K562 (cell line): ENCODE measurements around the gene KCNK3. TPM values are rescaled to one million over a fixed set of nuclear protein-coding genes. Genes with fewer than 3 reads are reported as not detected.

Source experiments
- ATF3 ChIP-seq, 2 experiments: fragments of 450-650 bp in 1 of 2; sonication (generic) in 1 of 2; formaldehyde crosslinking in 1 of 2; IDR thresholded peaks in 1 of 2; conservative IDR thresholded peaks in 1 of 2; 2 replicates each; pipeline versions ENCODE4 v1.6.1 to v1.8.1; 2016 to 2023; ENCODE audit warnings: mild to moderate bottlenecking in 2 of 2, moderate library complexity in 2 of 2, inconsistent platforms in 1 of 2, missing genetic modification reagents in 1 of 2
- ATF7 ChIP-seq: fragments of 450-650 bp; IDR thresholded peaks from 2 replicates; pipeline ENCODE4 v1.7.1; 2014; ENCODE audit warnings: mild to moderate bottlenecking, moderate library complexity
- HDAC1 ChIP-seq, 2 experiments: fragments of 450-650 bp; IDR thresholded peaks; 2 replicates each; pipeline ENCODE4 v1.6.1; 2016 to 2017; ENCODE audit warnings: inconsistent platforms in 1 of 2, mild to moderate bottlenecking in 1 of 2, moderate library complexity in 1 of 2
- SP1 ChIP-seq: sonication (generic); formaldehyde crosslinking; IDR thresholded peaks from 2 replicates; pipeline ENCODE4 v1.8.1; 2022; ENCODE audit warnings: mild to moderate bottlenecking, missing genetic modification reagents
- ZBTB40 ChIP-seq, 2 experiments: fragments of 450-650 bp in 1 of 2; sonication (generic) in 1 of 2; formaldehyde crosslinking in 1 of 2; IDR thresholded peaks; 2 replicates each; pipeline versions ENCODE4 v1.7.1 to v1.9.0; 2016 to 2022; ENCODE audit warnings: inconsistent platforms in 1 of 2, mild to moderate bottlenecking in 1 of 2, missing genetic modification reagents in 1 of 2
- polyA plus RNA-seq, 8 experiments: library from polyadenylated mRNA; depleted of rRNA in 4 of 8; stranded (reverse) in 5 of 8; unstranded in 3 of 8; fragments of >200 nt; fragmentation: Nextera tagmentation in 2 of 8; fragmentation: Illumina TruSeq in 1 of 8; extraction: Ambion mirVana in 2 of 8; extraction: Trizol in 1 of 8; gene quantifications; 2 replicates each; pipeline versions ENCODE4 v1.2.1 to v1.2.3, GENCODE V29; 2011 to 2014; ENCODE audit warnings: inconsistent platforms in 1 of 8, missing spikeins in 1 of 8
- total RNA-seq, 7 experiments: library from RNA; depleted of rRNA in 6 of 7; stranded (reverse); fragments of >200 nt in 6 of 7; fragmentation: Illumina TruSeq in 2 of 7; extraction: Trizol in 2 of 7; gene quantifications; 2 replicates each; pipeline versions ENCODE4 v1.2.1 to v1.2.3, GENCODE V29; 2011 to 2021; ENCODE audit warnings: low replicate concordance in 1 of 7

KCNK3 gene
- total and polyA plus RNA-seq, 9 of the 15 experiments (the other 6 are each of a cell fraction or from before 2014, with no cell fraction given) = 0.01 to 0.20 (median 0.07) TPM; not detected in 5

- TF ChIP-seq ZBTB40 (IDR thresholded peaks at IDR 0.05) (no peak), ZBTB40 (CRISPR knock-in tag; IDR thresholded peaks at IDR 0.05) (no peak), ATF3 (IDR thresholded peaks at IDR 0.05) (no peak), ATF3 (CRISPR knock-in tag; conservative IDR thresholded peaks at IDR 0.05) (no peak), ATF7 (no peak), SP1 (CRISPR knock-in tag) (no peak), HDAC1 (IDR thresholded peaks at IDR 0.05) (no peak)
Observed at GRCh38 chr2:26776195-26776800, 83.8 kb downstream of the KCNK3 start (continued).
